GM19463 (cell line): ENCODE results near the gene NUP88.
A peak's percentile ranks its signal among the peaks of the same experiment; 100 is the strongest.

ENCODE experiments used
- ATAC-seq: cut with Tn5 transposase; IDR thresholded peaks from one replicate; pipeline ENCODE4 v1.9.1; 2021; ENCODE audit warnings: mild to moderate bottlenecking, moderate library complexity; ENCODE audit not compliant: unreplicated experiment

NUP88 gene

GRCh38 chr17:5419959-5420653, 644 bp upstream of the NUP88 start, which contains the start of gene RPAIN:
RPAIN (plus strand) TSS chr17:5420182; CDS start chr17:5420211, 29 bp downstream.
- peak; percentile 57 for ATAC-seq

GRCh38 chr17:5418858-5419355, 555 bp downstream of the NUP88 start:
- no peak for ATAC-seq

- no peak for ATAC-seq
Observed at GRCh38 chr17:5416901-5417300, 2.6 kb downstream of the NUP88 start.

GRCh38 chr17:5413682-5414081, 5.8 kb downstream of the NUP88 start:
- ATAC-seq: no peak

DNA sequence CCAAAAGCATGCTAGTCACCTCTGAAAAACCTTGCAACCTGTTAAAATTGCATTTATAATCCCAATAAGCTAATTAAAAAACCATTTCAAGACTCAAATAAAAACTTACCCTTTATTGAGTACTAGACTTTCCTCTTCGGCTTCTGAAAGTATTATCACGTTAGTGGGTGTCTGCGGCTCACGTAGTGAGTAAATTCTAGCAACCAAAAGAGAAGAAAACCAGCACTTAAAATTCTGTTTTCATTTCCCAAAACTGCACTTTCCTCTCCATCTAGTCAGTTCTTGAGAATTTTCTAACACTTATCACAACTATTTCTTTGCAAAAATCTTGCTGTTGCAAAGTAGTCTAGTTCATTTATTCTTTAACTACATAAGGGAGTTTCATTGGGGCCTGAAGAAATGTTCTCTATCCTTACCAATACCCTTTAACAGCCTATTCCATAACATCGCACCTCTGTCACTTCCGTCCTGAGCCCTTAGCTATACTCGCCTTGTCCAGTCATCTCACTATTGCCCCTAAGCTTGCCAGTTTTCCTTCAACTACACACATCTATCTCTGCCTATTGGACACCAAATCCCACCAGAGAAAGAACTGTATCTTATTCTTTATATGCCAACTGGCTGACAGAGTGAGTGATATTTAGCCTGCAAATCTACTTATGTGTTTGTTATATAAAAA, 8.7 kb downstream of the NUP88 start:
- ATAC-seq: no peak

GRCh38 chr17:5408186-5408585, 11.3 kb downstream of the NUP88 start:
- no peak for ATAC-seq

GRCh38 chr17:5405400-5405799, 14.1 kb downstream of the NUP88 start:
- ATAC-seq: no peak

- ATAC-seq: no peak
Observed at GRCh38 chr17:5399767-5400166, 19.7 kb downstream of the NUP88 start.

- ATAC-seq: no peak
Observed at GRCh38 chr17:5396612-5397011, 22.9 kb downstream of the NUP88 start.

DNA sequence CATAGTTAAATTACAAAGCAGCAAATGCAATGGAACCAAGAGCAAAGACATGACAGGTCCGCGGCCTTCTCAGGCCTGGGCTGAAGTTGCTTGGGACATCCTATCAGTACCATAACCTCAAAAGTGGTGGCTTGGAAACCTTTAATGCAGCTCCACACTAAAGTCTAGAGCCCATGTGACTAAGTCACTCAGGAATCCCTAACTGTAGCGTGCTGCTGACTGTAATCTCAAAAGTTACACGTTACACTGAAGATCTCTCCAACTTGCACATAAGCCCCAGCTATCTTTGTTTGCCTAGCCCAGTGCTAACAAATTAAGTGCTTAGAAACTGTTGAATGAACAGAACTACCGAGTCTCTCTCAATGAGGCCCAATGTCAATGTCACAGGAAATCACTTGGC, 27.8 kb downstream of the NUP88 start:
- no peak for ATAC-seq

DNA sequence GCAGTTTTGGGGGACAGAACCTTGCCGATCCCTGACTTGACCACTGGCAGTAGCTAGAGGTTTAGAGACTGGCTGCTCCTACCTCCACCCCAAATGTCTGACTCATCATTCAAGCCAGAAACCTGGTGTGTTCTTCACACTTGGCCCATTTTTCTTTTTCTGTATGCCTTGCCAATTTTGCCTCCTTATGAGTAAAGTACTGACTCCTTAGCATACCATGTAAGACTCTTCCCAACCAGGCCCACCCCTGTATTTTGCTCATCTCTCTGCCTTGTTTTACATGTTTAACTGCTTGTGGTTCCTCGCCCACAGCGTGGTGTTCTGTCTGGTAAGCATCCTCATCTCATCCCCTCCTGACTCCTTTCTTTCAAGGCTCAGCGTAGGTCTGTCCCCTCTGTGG, 37.9 kb downstream of the NUP88 start:
- ATAC-seq: no peak

DNA sequence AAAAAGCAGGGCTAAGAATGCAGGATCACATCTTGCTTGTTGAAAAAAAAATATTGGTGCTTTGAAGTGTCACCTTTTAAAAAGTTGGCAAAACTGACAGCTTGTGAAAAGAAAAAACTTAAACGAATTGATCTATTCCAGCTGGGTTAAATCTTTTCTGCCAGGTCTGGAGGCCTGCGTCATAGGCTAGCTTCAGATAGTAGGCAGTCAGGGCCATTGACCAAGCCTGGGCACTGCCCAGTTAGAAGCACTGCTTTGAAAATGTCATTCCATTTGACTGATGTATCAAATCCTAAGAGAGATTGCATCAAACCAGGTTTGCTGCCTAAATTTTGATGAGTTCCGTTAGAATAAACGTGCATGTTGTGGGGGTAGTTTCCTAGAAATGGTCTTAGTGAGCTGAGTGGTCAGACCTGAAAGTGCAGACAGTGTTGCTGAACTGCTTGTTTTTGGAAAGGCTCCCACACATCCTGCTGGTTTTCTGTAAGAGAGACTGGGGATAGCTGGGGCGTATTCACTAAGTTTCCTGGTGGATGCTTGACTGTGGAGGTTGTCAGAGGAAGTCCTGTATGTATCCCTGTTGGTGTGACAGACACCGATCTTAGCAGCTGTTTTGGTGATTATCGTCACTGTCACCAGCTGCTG, 38.8 kb downstream of the NUP88 start:
- no peak for ATAC-seq

DNA sequence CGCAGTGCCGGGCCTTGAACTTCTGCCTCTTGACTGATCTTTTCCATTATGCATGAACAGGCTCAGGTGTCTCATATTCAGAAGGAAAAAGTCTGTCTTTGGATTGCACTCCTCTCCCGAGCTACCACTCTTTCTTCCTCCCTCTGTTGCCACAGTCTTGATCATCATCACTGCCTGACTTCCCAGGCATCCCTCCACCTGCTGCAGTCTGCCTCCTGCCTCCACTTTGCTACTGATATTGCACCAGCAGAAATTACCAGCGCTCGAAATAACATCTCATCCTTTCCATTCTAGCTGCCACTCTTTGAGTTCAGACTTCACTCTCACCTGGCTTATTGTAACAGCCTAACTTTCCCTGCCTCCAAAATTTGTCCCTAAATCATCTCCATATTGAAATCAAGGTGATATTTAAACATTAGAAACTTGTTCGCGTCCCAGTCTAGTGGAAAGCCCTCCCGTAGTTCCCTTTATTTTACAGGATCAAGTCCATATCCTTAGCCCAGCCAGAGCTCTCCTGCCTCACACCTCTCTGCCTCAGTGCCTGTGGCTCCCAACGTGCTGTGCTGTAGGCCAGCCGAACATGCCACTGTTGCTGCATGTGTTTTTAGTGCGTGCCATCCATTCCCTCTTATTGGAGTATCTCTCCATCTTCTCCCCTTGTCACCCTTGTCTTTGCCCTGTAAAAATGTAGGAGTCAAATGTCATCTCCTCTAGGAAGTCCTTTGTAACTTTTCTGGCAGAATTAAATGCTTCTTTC, 39.9 kb downstream of the NUP88 start:
- ATAC-seq: no peak

DNA sequence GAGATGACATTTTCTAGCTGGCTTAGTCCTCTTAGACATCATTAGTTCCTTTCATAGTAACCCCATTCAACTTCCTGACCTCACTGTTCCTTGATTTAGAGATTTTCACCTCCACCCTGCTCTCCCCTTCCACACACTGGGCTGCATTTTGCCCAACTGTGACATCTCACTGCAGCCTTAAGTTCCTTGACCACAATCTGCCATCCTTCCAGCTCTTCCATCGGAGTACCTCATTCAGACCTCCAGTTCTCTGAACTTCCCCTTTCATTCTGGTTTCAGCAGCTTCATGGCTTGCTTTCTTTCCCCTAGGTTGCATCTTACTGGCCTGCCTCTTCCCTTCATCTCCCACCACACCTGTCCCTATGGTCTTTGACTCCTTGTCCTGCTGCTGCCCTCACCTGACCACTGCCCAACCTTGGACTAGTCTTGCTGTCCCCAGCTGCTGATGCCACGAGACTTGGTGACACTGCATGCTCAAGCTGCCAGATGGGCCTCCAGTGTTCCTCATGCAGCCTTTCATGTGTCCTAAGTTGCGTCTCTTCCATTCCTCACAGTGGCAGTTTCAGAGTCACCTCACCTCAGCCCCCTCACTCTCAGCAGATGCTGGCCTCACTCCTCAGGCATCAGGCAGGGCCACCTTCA, 40.8 kb downstream of the NUP88 start:
- ATAC-seq: no peak

DNA sequence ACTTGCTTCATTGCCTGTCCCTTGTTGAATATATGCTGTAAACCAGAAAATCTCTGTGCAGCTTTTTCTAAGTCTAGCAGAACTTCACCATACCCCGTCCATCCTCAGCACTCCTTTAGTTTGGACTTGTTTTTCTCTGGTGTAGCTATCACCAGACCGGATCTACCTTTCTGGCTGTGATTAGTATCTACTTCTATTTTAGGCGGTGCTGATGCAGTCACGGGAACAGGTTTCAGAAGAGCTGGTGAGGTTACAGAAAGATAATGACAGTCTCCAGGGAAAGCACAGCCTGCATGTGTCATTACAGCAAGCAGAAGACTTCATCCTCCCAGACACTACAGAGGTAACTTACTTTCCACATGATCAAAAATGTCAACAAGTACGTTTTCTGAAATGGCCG, 46.4 kb downstream of the NUP88 start:
- ATAC-seq: no peak

DNA sequence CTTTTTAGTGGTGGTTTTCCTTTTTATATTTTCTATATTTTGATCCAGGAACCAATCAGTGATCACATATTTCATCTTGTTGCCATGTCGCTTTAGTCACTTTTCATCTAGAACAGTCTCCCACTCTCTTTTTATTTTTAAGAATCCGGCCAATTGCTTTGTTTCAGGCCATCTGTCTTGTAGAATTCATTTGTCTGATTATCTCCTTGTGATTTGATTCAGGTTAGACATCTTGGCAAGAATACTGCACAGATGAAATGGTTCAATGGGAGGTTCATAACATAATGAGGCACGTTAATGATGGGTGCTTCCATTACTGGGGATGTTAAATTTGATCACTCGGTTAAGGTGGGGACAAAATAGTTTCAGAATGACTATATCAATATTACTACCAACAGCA, 49.1 kb downstream of the NUP88 start:
- ATAC-seq: no peak

- no peak for ATAC-seq
Observed at GRCh38 chr17:5365831-5366230, 53.6 kb downstream of the NUP88 start.

DNA sequence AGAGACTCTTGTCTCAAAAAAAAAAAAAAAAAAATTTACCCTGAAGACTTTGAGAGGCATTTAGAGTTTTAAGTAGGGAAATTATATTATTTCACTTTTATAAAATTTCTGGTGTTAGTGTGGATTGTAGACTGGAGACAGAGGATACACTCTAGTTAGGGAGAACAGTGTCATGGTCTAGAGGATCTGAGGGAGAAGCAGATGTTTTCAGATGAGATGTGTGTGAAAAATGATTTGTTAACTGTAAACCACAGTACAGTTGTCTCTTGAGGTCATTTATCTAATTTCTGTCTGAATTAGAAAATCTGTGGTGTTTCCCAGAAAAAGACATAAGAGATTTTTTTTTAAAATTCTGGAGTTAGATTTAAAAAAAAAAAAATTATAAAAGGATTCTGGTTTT, 54.8 kb downstream of the NUP88 start:
- ATAC-seq: no peak

DNA sequence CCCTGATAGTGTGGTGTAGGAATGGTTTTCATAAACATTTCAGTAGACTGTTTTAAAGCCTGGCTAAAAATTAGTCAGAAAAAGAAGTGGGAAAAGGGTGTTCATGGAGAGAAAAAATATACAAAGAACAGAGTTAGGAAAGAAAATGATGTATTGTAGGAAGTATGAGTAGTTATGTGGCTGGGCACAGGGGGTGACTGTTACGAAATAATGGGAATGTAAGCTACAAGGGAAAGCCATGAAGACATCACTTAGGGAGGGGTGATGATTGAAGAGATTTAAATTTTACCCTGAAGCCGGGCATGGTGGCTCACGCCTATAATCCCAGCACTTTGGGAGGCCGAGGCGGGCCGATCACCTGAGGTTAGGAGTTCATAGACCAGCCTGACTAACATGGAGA, 55.3 kb downstream of the NUP88 start:
- ATAC-seq: no peak

DNA sequence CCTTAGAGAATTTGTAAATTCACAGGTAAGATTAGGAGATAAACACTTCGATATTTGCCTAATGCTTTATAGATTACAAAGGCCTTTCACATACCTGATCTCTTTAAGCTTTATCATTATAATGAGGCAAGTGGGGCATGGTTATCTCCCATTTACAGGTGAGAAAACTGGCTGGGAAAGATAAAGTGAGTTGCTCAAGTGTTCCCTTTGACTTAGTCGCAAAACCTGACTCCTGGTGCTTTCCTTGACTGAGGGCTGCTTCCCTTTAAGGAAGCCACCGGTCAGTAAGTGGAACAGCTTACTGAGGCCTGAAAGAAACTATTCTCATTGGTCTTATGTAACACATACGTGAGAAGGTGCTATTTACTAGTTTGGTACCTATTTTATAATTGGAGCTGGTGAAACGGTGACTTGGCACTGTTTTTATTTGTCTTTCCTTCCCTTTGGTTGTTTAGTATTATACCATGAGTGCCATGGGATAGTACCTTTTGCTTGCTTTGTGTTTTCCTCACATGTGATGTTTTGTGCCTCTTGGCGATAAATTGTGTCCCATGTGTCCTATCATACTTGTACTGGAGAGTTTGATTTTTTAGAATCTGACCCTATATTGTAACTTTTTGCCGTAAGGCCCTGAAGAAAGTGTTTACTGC, 57.2 kb downstream of the NUP88 start:
- ATAC-seq: no peak
